HepG2 (cell line): ENCODE data around the gene KIF3C. TPM values are rescaled to one million over a fixed set of nuclear protein-coding genes. Genes with fewer than 3 reads are reported as not detected.
A peak's percentile ranks its signal among the peaks of the same experiment; 100 is the strongest.

Source experiments
- ATAC-seq: fragments of 200-7000 bp; cut with Tn5 transposase; 3 replicates; pipeline ENCODE4 v1.9.1; 2020; ENCODE audit warnings: mild to moderate bottlenecking, moderate library complexity
- BruUV-seq: library from RNA; stranded (reverse); fragments of 400-500 nt; replicated peaks from 2 replicates; lab custom pipeline; 2021; lab: Mats Ljungman, UMichigan
- CTCF ChIA-PET: fragments of 300-600 bp; formaldehyde crosslinking; extraction: SDS; loops from one replicate; lab custom pipeline; 2021; ENCODE audit warnings: low total read pairs, inconsistent platforms, low intra/inter-chr PET ratio; lab: Yijun Ruan, JAX
- POLR2A ChIA-PET: fragments of 350-600 bp; sonication (Branson Sonifier 250); formaldehyde crosslinking; loops from one replicate; lab custom pipeline; 2020; ENCODE audit warnings: antibody characterized with exemption, inconsistent platforms; lab: Yijun Ruan, JAX
- DNase-seq: peaks from one replicate; pipeline ENCODE4 v3.0.0-alpha.2; 2015; ENCODE audit warnings: low spot score
- FAIRE-seq: peaks from 3 replicates; lab custom pipeline; 2011; peaks lifted over from hg19 to GRCh38; lab: Jason Lieb, UNC
- H2AFZ ChIP-seq: one replicate; pipeline ENCODE4 v1.6.1; 2011; ENCODE audit warnings: low read length, inconsistent platforms
- H3K27ac ChIP-seq: fragments of 300-600 bp; 3 replicates; pipeline ENCODE4 v1.8.0; 2011; ENCODE audit warnings: mixed run types, mild to moderate bottlenecking, mixed read lengths, low read length, inconsistent platforms; ENCODE audit not compliant: insufficient read depth; ENCODE audit errors: extremely low read length
- H3K27me3 ChIP-seq, 2 experiments: fragments of 200-600 bp in 1 of 2; 2 replicates in 1 of 2; 3 replicates in 1 of 2; pipeline versions ENCODE4 v1.6.0 to v1.8.0; 2011; ENCODE audit warnings: low read length in 2 of 2, mild to moderate bottlenecking in 2 of 2, moderate library complexity in 2 of 2, inconsistent platforms in 1 of 2; ENCODE audit not compliant: insufficient read depth in 2 of 2, control insufficient read depth in 1 of 2
- H3K36me3 ChIP-seq, 2 experiments: fragments of 200-600 bp in 1 of 2; replicated peaks in 1 of 2; 2 replicates in 1 of 2; 3 replicates in 1 of 2; pipeline versions ENCODE4 v1.5.1 to v1.8.0; 2011; ENCODE audit warnings: low read length in 2 of 2, inconsistent platforms in 1 of 2; ENCODE audit not compliant: insufficient read depth in 2 of 2, control insufficient read depth in 1 of 2
- H3K4me1 ChIP-seq: 2 replicates; pipeline ENCODE4 v1.5.1; 2012; ENCODE audit warnings: low read length, inconsistent platforms; ENCODE audit not compliant: insufficient read depth
- H3K4me2 ChIP-seq: 2 replicates; pipeline ENCODE4 v1.6.0; 2011; ENCODE audit warnings: low read depth, low read length, inconsistent platforms
- H3K4me3 ChIP-seq, 3 experiments: fragments of 200-600 bp in 1 of 3; sonication (generic), shearing (Covaris generic) in 1 of 3; replicated peaks in 1 of 3; 2 replicates each; pipeline ENCODE4 v1.5.1; 2011 to 2016; ENCODE audit warnings: low read length in 3 of 3, inconsistent platforms in 2 of 3, low read depth in 2 of 3, mild to moderate bottlenecking in 2 of 3, control low read depth in 1 of 3, mixed read lengths in 1 of 3; ENCODE audit not compliant: insufficient read depth in 1 of 3
- H3K79me2 ChIP-seq: one replicate; pipeline ENCODE4 v1.6.1; 2011; ENCODE audit warnings: low read length, inconsistent platforms; ENCODE audit not compliant: insufficient read depth
- H3K9ac ChIP-seq: 2 replicates; pipeline ENCODE4 v1.6.0; 2011; ENCODE audit warnings: mild to moderate bottlenecking, low read depth, low read length, inconsistent platforms; ENCODE audit not compliant: insufficient read depth
- H3K9me3 ChIP-seq: 2 replicates; pipeline ENCODE4 v1.5.1; 2012; ENCODE audit warnings: mild to moderate bottlenecking, low read length
- H4K20me1 ChIP-seq: 2 replicates; pipeline ENCODE4 v1.6.0; 2011; ENCODE audit warnings: inconsistent platforms, mild to moderate bottlenecking, low read length, moderate library complexity; ENCODE audit not compliant: insufficient read depth
- EED ChIP-seq: sonication (generic); formaldehyde crosslinking; IDR thresholded peaks from 2 replicates; pipeline ENCODE4 v1.5.0; 2020; ENCODE audit warnings: mild to moderate bottlenecking, missing genetic modification reagents
- HBP1 ChIP-seq: IDR thresholded peaks from 2 replicates; pipeline ENCODE4 v1.6.1; 2016; ENCODE audit warnings: low read depth, control low read depth
- KMT2A ChIP-seq: sonication (generic); formaldehyde crosslinking; IDR thresholded peaks from 2 replicates; pipeline ENCODE4 v1.4.0; 2020; ENCODE audit warnings: missing genetic modification reagents
- LBX2 ChIP-seq: sonication (generic); formaldehyde crosslinking; IDR thresholded peaks from 2 replicates; pipeline ENCODE4 v1.5.0; 2020; ENCODE audit warnings: missing genetic modification reagents, mild to moderate bottlenecking, borderline replicate concordance
- NFE2L1 ChIP-seq: sonication (generic); formaldehyde crosslinking; IDR thresholded peaks from 2 replicates; pipeline ENCODE4 v1.4.0; 2020; ENCODE audit warnings: missing genetic modification reagents, mild to moderate bottlenecking, borderline replicate concordance
- POLR2AphosphoS5 ChIP-seq: IDR thresholded peaks from 2 replicates; pipeline ENCODE4 v1.6.1; 2012; ENCODE audit warnings: low read depth, low read length
- SSRP1 ChIP-seq: IDR thresholded peaks from 2 replicates; pipeline ENCODE4 v1.6.1; 2016; ENCODE audit warnings: control low read depth
- TEF ChIP-seq: sonication (generic); formaldehyde crosslinking; IDR thresholded peaks from 2 replicates; pipeline ENCODE4 v1.5.0; 2020; ENCODE audit warnings: missing genetic modification reagents
- YEATS2 ChIP-seq: sonication (generic); formaldehyde crosslinking; IDR thresholded peaks from 2 replicates; pipeline ENCODE4 v1.4.0; 2020; ENCODE audit warnings: missing genetic modification reagents, borderline replicate concordance
- ZFP41 ChIP-seq: sonication (generic); formaldehyde crosslinking; IDR thresholded peaks from 2 replicates; pipeline ENCODE4 v1.4.0; 2020; ENCODE audit warnings: mild to moderate bottlenecking, missing genetic modification reagents, borderline replicate concordance
- ZMAT3 ChIP-seq: sonication (generic); formaldehyde crosslinking; conservative IDR thresholded peaks from 2 replicates; pipeline ENCODE4 v1.7.0; 2021; ENCODE audit warnings: missing genetic modification reagents
- ZNF235 ChIP-seq: sonication (generic); formaldehyde crosslinking; IDR thresholded peaks from 2 replicates; pipeline ENCODE4 v1.8.1; 2023; ENCODE audit warnings: mild to moderate bottlenecking, missing genetic modification reagents, borderline replicate concordance
- ZNF567 ChIP-seq: sonication (generic); formaldehyde crosslinking; IDR thresholded peaks from 2 replicates; pipeline ENCODE4 v1.8.1; 2023; ENCODE audit warnings: mild to moderate bottlenecking, missing genetic modification reagents, borderline replicate concordance
- ZSCAN12 ChIP-seq: sonication (generic); formaldehyde crosslinking; IDR thresholded peaks from 2 replicates; pipeline ENCODE4 v1.9.0; 2021; ENCODE audit warnings: mild to moderate bottlenecking, missing genetic modification reagents
- WGBS: methylation state at CpG from one replicate; pipeline ENCODE4 v1.1.6; 2017; ENCODE audit warnings: low lambda C conversion rate; 5-methylcytosine and 5-hydroxymethylcytosine counted together
- in situ Hi-C: cut with HindIII; loops from 2 replicates; pipeline ENCODE4 v1.10.0; 2017; ENCODE audit warnings: low pct_unique_long_range_greater_than_20kb; ENCODE audit not compliant: extremely low pct_ligation_motif_present
- intact Hi-C: fragments of 100-400 bp; cut with micrococcal nuclease; formaldehyde crosslinking; loops from one replicate; pipeline ENCODE4 v1.10.0; 2022; ENCODE audit not compliant: unreplicated experiment
- polyA plus RNA-seq, 8 experiments: library from polyadenylated mRNA; depleted of rRNA in 3 of 8; stranded (reverse) in 7 of 8; unstranded in 1 of 8; fragments of >200 nt; fragmentation: Illumina TruSeq in 4 of 8; extraction: Trizol in 4 of 8; gene quantifications; 2 replicates each; pipeline versions ENCODE4 v1.2.1 to v1.2.3, GENCODE V29; 2011 to 2016; ENCODE audit warnings: low read depth in 4 of 8, missing spikeins in 1 of 8, mixed read lengths in 1 of 8; ENCODE audit not compliant: insufficient read depth in 1 of 8
- total RNA-seq, 5 experiments: library from RNA; depleted of rRNA; stranded (reverse); fragments of >200 nt; fragmentation: Illumina TruSeq; extraction: Trizol; gene quantifications; 2 replicates each; pipeline ENCODE4 v1.2.3, GENCODE V29; 2016; ENCODE audit warnings: low read depth in 1 of 5
- TF ChIP-seq, protein P1 (sequence below): sonication (generic); formaldehyde crosslinking; IDR thresholded peaks from 2 replicates; pipeline ENCODE4 v1.5.1; 2020; ENCODE audit warnings: missing genetic modification reagents, mild to moderate bottlenecking, borderline replicate concordance
- TF ChIP-seq, protein P2 (sequence below): sonication (generic); formaldehyde crosslinking; IDR thresholded peaks from 2 replicates; pipeline ENCODE4 v1.4.0; 2020; ENCODE audit warnings: mild to moderate bottlenecking, missing genetic modification reagents, borderline replicate concordance

Gene KIF3C
- total and polyA plus RNA-seq, 2 of the 13 experiments (the other 11 are each of a cell fraction or from before 2014, with no cell fraction given), result 3.6 to 4.9 TPM

DNA sequence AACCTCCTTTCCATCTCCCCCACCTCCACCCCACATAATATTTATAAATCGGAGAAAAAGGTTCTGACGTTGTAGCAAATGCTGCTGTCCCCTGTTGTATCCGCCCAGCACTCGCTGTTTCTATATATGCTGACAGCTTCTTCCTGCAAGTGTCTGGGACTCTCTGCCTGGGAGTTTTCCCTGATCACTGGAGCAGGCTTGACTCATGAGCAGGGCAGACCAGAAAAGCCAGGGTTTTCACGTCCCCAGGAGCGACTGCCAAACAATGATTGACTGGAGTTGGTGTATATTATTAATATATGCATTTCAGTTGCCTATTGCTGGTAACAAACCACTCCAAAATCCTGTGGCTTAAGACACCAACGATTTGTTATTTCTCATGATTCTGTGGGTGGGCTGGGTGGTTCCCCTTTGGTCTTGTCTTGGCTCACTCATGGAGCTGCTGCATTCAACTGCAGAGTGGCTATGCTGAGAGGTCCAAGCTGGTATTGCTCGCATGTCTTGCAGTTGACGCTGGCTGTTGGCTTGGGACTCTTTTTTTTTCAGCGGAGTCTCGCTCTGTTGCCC lies 82.8 kb downstream of the KIF3C start:
- FAIRE-seq (no peak), DNase-seq (no peak), ATAC-seq (0 out of 3 replicates have a peak, but pooled peaks have one; percentile 16)
- Histone ChIP-seq H3K36me3 (no peaks in the 10 kb centered on the region), H3K9ac (no peak overlapping the region), H3K4me3 (no peak overlapping the region), H3K79me2 (no peaks in the 10 kb centered on the region), H3K9me3 (no peaks in the 10 kb centered on the region), H3K4me2 (no peak overlapping the region), H3K27ac (no peak overlapping the region), H4K20me1 (no peaks in the 10 kb centered on the region), H3K4me1 (peaks cover 15% of the 10 kb centered on the region), H2AFZ (no peak overlapping the region), H3K27me3 (no peaks in the 10 kb centered on the region)
- intact Hi-C loops, result no loop called here
- no TSS peak for BruUV-seq
- WGBS, result 60% methylated on average over 11 of the region's 11 CpGs
- POLR2A ChIA-PET, result interaction anchor here (0.6 kb wide), 1 partner anchor 517 kb away, joined by 3 read pairs; no protein-coding TSS in a partner anchor
- in situ Hi-C loops, result no loop called here
- CTCF ChIA-PET, result no interaction called here
- TF ChIP-seq ZMAT3 (CRISPR knock-in tag) (no peak), TEF (CRISPR knock-in tag) (no peak), ZFP41 (CRISPR knock-in tag) (no peak), NFE2L1 (CRISPR knock-in tag) (no peak), HBP1 (CRISPR knock-in tag) (no peak), EED (CRISPR knock-in tag) (no peak), SSRP1 (CRISPR knock-in tag) (no peak), LBX2 (CRISPR knock-in tag) (no peak), ZNF235 (CRISPR knock-in tag) (no peak), KMT2A (CRISPR knock-in tag) (no peak), YEATS2 (CRISPR knock-in tag) (no peak), ZNF567 (CRISPR knock-in tag) (no peak), ZSCAN12 (CRISPR knock-in tag) (no peak), POLR2AphosphoS5 (no peak)
- TF ChIP-seq, protein P1, sequence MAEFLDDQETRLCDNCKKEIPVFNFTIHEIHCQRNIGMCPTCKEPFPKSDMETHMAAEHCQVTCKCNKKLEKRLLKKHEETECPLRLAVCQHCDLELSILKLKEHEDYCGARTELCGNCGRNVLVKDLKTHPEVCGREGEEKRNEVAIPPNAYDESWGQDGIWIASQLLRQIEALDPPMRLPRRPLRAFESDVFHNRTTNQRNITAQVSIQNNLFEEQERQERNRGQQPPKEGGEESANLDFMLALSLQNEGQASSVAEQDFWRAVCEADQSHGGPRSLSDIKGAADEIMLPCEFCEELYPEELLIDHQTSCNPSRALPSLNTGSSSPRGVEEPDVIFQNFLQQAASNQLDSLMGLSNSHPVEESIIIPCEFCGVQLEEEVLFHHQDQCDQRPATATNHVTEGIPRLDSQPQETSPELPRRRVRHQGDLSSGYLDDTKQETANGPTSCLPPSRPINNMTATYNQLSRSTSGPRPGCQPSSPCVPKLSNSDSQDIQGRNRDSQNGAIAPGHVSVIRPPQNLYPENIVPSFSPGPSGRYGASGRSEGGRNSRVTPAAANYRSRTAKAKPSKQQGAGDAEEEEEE (CRISPR knock-in tag), result no peak
- TF ChIP-seq, protein P2, sequence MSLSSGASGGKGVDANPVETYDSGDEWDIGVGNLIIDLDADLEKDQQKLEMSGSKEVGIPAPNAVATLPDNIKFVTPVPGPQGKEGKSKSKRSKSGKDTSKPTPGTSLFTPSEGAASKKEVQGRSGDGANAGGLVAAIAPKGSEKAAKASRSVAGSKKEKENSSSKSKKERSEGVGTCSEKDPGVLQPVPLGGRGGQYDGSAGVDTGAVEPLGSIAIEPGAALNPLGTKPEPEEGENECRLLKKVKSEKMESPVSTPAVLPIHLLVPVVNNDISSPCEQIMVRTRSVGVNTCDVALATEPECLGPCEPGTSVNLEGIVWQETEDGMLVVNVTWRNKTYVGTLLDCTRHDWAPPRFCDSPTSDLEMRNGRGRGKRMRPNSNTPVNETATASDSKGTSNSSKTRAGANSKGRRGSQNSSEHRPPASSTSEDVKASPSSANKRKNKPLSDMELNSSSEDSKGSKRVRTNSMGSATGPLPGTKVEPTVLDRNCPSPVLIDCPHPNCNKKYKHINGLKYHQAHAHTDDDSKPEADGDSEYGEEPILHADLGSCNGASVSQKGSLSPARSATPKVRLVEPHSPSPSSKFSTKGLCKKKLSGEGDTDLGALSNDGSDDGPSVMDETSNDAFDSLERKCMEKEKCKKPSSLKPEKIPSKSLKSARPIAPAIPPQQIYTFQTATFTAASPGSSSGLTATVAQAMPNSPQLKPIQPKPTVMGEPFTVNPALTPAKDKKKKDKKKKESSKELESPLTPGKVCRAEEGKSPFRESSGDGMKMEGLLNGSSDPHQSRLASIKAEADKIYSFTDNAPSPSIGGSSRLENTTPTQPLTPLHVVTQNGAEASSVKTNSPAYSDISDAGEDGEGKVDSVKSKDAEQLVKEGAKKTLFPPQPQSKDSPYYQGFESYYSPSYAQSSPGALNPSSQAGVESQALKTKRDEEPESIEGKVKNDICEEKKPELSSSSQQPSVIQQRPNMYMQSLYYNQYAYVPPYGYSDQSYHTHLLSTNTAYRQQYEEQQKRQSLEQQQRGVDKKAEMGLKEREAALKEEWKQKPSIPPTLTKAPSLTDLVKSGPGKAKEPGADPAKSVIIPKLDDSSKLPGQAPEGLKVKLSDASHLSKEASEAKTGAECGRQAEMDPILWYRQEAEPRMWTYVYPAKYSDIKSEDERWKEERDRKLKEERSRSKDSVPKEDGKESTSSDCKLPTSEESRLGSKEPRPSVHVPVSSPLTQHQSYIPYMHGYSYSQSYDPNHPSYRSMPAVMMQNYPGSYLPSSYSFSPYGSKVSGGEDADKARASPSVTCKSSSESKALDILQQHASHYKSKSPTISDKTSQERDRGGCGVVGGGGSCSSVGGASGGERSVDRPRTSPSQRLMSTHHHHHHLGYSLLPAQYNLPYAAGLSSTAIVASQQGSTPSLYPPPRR (CRISPR knock-in tag), result no peak
